ENCODE results near the gene SYTL3. TPM values are rescaled to one million over a fixed set of nuclear protein-coding genes. Genes with fewer than 3 reads are reported as not detected.

The SYTL3 gene
- total and polyA plus RNA-seq, 2 donors (not counting 1 experiment from before 2014, with no cell fraction given) = 1.1 to 5.4 TPM

GRCh38 chr6:158711264-158711663 lies 61.4 kb downstream of the SYTL3 start:
- peaks cover 27 to 40% of the 10 kb centered on the region in 2 donors for H3K4me1 ChIP-seq (ENCODE audit: control insufficient read depth in 2 of 2, insufficient read depth in 2 of 2, low read length in 2 of 2)
- H3K27ac ChIP-seq (ENCODE audit: low read length in 2 of 2) = no peak overlapping the region
- no peaks in the 10 kb centered on the region for H3K27me3 ChIP-seq (replicated peaks in 1 of 4; ENCODE audit: control extremely low read depth in 1 of 4, control insufficient read depth in 3 of 4, insufficient read depth in 4 of 4, low read length in 3 of 4)
- no peak overlapping the region for H3K9ac ChIP-seq (ENCODE audit: low read length)
- Mint-ChIP-seq H3K27ac (no peak overlapping the region), H3K27me3 (no peaks in the 10 kb centered on the region), H3K9me3 (ENCODE audit: insufficient read depth) (no peaks in the 10 kb centered on the region), H3K4me1 (peaks cover 37% of the 10 kb centered on the region), H3K4me3 (no peak overlapping the region)
- POLR2A ChIA-PET = no interaction called here
- H3K4me3 ChIP-seq (ENCODE audit: control extremely low read depth in 1 of 5, extremely low read depth in 1 of 5, insufficient read depth in 1 of 5, low read depth in 2 of 5, low read length in 4 of 5) = no peak overlapping the region
- WGBS (ENCODE audit: insufficient coverage) = 93% methylated on average over 8 of the region's 10 CpGs
- DNase-seq = no peak
- H4K20me1 ChIP-seq (ENCODE audit: control insufficient read depth, insufficient read depth, low read length, poor library complexity, severe bottlenecking) = no peaks in the 10 kb centered on the region
- CTCF ChIA-PET = interaction anchor here (0.6 to 1.9 kb wide), 5 partner anchors 14 to 262 kb away, joined by 3 to 5 read pairs (median 5); no protein-coding TSS in a partner anchor
- H3K9me3 ChIP-seq (ENCODE audit: control extremely low read depth in 1 of 3, control insufficient read depth in 2 of 3, insufficient read depth in 1 of 3, low read length in 2 of 3) = no peaks in the 10 kb centered on the region
- H3K36me3 ChIP-seq (replicated peaks in 1 of 2; ENCODE audit: control extremely low read depth in 1 of 2, control insufficient read depth in 1 of 2, extremely low read depth in 1 of 2, insufficient read depth in 2 of 2, low read length in 1 of 2) = no peaks in the 10 kb centered on the region
- TF ChIP-seq, protein P1, sequence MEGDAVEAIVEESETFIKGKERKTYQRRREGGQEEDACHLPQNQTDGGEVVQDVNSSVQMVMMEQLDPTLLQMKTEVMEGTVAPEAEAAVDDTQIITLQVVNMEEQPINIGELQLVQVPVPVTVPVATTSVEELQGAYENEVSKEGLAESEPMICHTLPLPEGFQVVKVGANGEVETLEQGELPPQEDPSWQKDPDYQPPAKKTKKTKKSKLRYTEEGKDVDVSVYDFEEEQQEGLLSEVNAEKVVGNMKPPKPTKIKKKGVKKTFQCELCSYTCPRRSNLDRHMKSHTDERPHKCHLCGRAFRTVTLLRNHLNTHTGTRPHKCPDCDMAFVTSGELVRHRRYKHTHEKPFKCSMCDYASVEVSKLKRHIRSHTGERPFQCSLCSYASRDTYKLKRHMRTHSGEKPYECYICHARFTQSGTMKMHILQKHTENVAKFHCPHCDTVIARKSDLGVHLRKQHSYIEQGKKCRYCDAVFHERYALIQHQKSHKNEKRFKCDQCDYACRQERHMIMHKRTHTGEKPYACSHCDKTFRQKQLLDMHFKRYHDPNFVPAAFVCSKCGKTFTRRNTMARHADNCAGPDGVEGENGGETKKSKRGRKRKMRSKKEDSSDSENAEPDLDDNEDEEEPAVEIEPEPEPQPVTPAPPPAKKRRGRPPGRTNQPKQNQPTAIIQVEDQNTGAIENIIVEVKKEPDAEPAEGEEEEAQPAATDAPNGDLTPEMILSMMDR (IDR thresholded peaks at IDR 0.05) = no peak
- no peak for TF ChIP-seq EZH2 (IDR thresholded peaks at IDR 0.05; ENCODE audit: borderline replicate concordance, insufficient read depth, low read depth, low read length, poor library complexity, severe bottlenecking)
- no peaks in the 10 kb centered on the region for H3K79me2 ChIP-seq (ENCODE audit: control insufficient read depth, insufficient read depth, low read length)
- no peak overlapping the region for H2AFZ ChIP-seq (ENCODE audit: insufficient read depth, low read depth, low read length, poor library complexity, severe bottlenecking)
- ATAC-seq (ENCODE audit: low read depth) = no peak
- H3K4me2 ChIP-seq (replicated peaks; ENCODE audit: low read depth, low read length, poor library complexity, severe bottlenecking) = no peak overlapping the region
- intact Hi-C loops (cut with micrococcal nuclease) = no loop called here

- intact Hi-C loops (cut with micrococcal nuclease) = no loop called here
- Histone ChIP-seq H2AFZ (ENCODE audit: insufficient read depth, low read depth, low read length, poor library complexity, severe bottlenecking) (no peak overlapping the region), H3K4me1 (ENCODE audit: control insufficient read depth in 2 of 2, insufficient read depth in 2 of 2, low read length in 2 of 2) (peaks cover 36 to 47% of the 10 kb centered on the region in 2 donors), H3K9me3 (ENCODE audit: control extremely low read depth in 1 of 3, control insufficient read depth in 2 of 3, insufficient read depth in 1 of 3, low read length in 2 of 3) (no peaks in the 10 kb centered on the region), H3K4me2 (replicated peaks; ENCODE audit: low read depth, low read length, poor library complexity, severe bottlenecking) (no peak overlapping the region), H3K79me2 (ENCODE audit: control insufficient read depth, insufficient read depth, low read length) (no peaks in the 10 kb centered on the region), H3K4me3 (ENCODE audit: control extremely low read depth in 1 of 5, extremely low read depth in 1 of 5, insufficient read depth in 1 of 5, low read depth in 2 of 5, low read length in 4 of 5) (no peak overlapping the region), H3K27ac (ENCODE audit: low read length in 2 of 2) (no peak overlapping the region), H4K20me1 (ENCODE audit: control insufficient read depth, insufficient read depth, low read length, poor library complexity, severe bottlenecking) (no peaks in the 10 kb centered on the region), H3K27me3 (replicated peaks in 1 of 4; ENCODE audit: control extremely low read depth in 1 of 4, control insufficient read depth in 3 of 4, insufficient read depth in 4 of 4, low read length in 3 of 4) (no peaks in the 10 kb centered on the region), H3K36me3 (replicated peaks in 1 of 2; ENCODE audit: control extremely low read depth in 1 of 2, control insufficient read depth in 1 of 2, extremely low read depth in 1 of 2, insufficient read depth in 2 of 2, low read length in 1 of 2) (no peaks in the 10 kb centered on the region), H3K9ac (ENCODE audit: low read length) (no peak overlapping the region)
- H3K4me1 Mint-ChIP-seq = peaks cover 42% of the 10 kb centered on the region
- H3K27ac Mint-ChIP-seq = peak overlapping the region; percentile 37
- ChIA-PET POLR2A (no interaction called here), CTCF (no interaction called here)
- H3K27me3 Mint-ChIP-seq = no peaks in the 10 kb centered on the region
- no peak for ATAC-seq (ENCODE audit: low read depth)
- no peak overlapping the region for H3K4me3 Mint-ChIP-seq
- DNase-seq = no peak
- no peaks in the 10 kb centered on the region for H3K9me3 Mint-ChIP-seq (ENCODE audit: insufficient read depth)
- no peak for TF ChIP-seq EZH2 (IDR thresholded peaks at IDR 0.05; ENCODE audit: borderline replicate concordance, insufficient read depth, low read depth, low read length, poor library complexity, severe bottlenecking)
- TF ChIP-seq, protein P1 (IDR thresholded peaks at IDR 0.05) = no peak
- 100% methylated on average over 2 of the region's 6 CpGs for WGBS (ENCODE audit: insufficient coverage)
Observed at GRCh38 chr6:158713469-158713868, 63.6 kb downstream of the SYTL3 start.

All from B cell (primary cell).